Activated T-cell treated with anti-CD3 and anti-CD28 coated beads, Interleukin-2, amount 50 U/mL, for 24 hours (primary cell): ENCODE results near the gene MAST3.
A peak's percentile ranks its signal among the peaks of the same experiment; 100 is the strongest.
"Not testable (repeated sequence)": the region's sequence is repeated elsewhere in the genome, so short reads cannot be mapped to it uniquely, and the experiment has no call there.

Experiments used
- DNase-seq: peaks from one replicate; pipeline ENCODE4 v3.0.0-alpha.2; 2020
- H3K27ac Mint-ChIP-seq: 2 replicates; pipeline ENCODE4 v1.8.0; 2020; ENCODE audit warnings: mild to moderate bottlenecking, mixed read lengths
- H3K27me3 Mint-ChIP-seq: 2 replicates; pipeline ENCODE4 v1.8.0; 2020; ENCODE audit warnings: mixed read lengths
- H3K36me3 Mint-ChIP-seq: 2 replicates; pipeline ENCODE4 v1.8.0; 2020; ENCODE audit warnings: low read depth, mixed read lengths
- H3K4me1 Mint-ChIP-seq: 2 replicates; pipeline ENCODE4 v1.8.0; 2020; ENCODE audit warnings: low read depth, mixed read lengths
- H3K4me3 Mint-ChIP-seq: 2 replicates; pipeline ENCODE4 v1.8.0; 2020; ENCODE audit warnings: mild to moderate bottlenecking, moderate library complexity, mixed read lengths
- H3K9me3 Mint-ChIP-seq: 2 replicates; pipeline ENCODE4 v1.8.0; 2020; ENCODE audit warnings: mixed read lengths

Gene MAST3

DNA sequence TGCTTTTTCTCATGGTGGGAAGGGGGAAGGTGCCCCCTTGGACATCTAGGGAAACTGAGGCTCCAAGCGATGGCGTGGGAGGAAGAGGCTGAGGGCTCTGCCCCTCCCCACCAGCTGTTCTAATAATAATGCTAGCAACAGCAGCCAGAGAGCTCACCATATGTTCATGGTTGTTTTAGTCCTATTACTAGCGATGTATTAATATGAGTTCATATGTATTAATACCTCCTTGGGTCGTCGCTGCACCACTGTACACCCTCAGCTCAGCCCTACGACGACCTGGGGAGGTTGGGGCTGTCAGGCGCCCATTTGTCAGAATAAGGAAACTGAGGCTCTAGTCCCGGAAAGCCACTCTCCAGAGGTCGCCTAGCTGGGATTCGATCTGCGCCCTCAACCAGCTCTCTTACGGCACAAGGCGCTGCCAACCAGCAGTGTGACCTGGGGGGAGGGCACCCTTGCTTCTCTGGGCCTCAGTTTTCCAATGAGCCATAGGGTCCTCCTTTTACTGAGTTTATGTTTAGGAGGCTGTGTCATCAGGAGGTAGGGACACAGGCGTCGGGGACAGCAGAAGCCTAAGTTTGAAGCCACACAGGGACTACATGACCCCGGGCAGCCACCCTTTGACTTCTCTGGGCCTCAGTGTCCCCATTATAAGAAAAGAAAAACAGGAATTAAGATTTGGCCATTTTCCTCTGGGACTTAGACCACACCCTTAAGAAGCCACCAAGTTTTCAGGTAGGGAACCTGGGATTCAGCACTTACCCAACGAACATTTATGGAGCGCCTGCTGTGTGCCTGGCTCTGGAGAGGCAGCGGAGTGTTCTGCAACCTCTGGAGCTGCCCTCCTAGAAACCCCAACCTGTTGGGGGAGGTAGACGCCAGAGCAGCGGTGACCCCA, 664 bp downstream of the MAST3 start:
- Mint-ChIP-seq H3K27me3 (no peaks in the 10 kb centered on the region), H3K4me1 (peaks cover 26% of the 10 kb centered on the region), H3K4me3 (peak overlapping the region; percentile 81), H3K36me3 (no peaks in the 10 kb centered on the region), H3K27ac (peak overlapping the region; percentile 51), H3K9me3 (no peaks in the 10 kb centered on the region)
- DNase-seq = no peak

- Mint-ChIP-seq H3K4me1 (peaks cover 26% of the 10 kb centered on the region), H3K27me3 (no peaks in the 10 kb centered on the region), H3K36me3 (no peaks in the 10 kb centered on the region), H3K9me3 (no peaks in the 10 kb centered on the region), H3K4me3 (peak overlapping the region; percentile 81), H3K27ac (peak overlapping the region; percentile 51)
- DNase-seq = peak; percentile 53
These were observed 1.5 kb downstream of the MAST3 start for GRCh38 chr19:18098891-18099622.

DNA sequence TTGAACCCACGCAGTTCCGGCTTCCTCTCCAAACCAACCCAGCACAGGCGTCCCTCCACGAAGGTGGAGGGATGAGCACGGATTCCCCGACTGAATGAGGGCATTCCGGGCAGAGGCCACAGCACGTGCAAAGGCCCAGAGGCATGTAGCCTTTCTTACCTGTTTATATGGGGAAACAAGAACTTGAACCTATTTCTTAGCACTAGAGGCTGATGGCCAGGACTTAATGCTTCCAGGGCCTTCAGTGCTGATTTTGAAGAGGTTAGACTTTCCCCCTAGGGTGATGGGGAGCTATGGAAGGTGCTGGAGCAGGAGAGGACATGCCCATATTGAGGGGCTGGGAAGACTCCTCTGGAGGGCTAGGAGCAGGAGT, 2.0 kb downstream of the MAST3 start:
- no peaks in the 10 kb centered on the region for H3K36me3 Mint-ChIP-seq
- peak overlapping the region; percentile 51 for H3K27ac Mint-ChIP-seq
- peaks cover 30% of the 10 kb centered on the region for H3K4me1 Mint-ChIP-seq
- H3K9me3 Mint-ChIP-seq = no peaks in the 10 kb centered on the region
- no peaks in the 10 kb centered on the region for H3K27me3 Mint-ChIP-seq
- peak overlapping the region; percentile 81 for H3K4me3 Mint-ChIP-seq
- DNase-seq = no peak

- Mint-ChIP-seq H3K9me3 (no peaks in the 10 kb centered on the region), H3K4me1 (peaks cover 33% of the 10 kb centered on the region), H3K27ac (no peak overlapping the region), H3K36me3 (no peaks in the 10 kb centered on the region), H3K4me3 (no peak overlapping the region), H3K27me3 (no peaks in the 10 kb centered on the region)
- DNase-seq = no peak
These were observed 3.1 kb downstream of the MAST3 start for GRCh38 chr19:18100710-18101109.

DNA sequence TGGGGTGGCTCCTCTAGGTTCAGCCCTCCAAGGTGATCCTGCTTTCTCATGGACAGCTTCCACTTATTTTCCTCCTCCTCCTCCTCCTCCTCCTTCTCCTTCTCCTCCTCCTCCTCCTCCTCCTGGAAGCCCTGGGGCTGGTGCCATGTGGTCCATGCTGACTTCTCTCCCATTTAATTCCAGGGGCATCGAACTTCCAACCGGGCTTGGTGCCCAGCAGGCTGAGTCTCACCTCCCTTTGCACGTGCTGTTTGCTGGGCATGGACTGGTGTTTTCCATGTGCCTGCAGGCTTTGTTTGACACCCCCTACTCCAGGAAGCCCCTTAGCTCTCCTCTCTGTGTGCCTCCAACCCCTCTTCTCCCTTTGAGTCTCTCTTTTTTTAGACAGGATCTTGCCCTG, 3.7 kb downstream of the MAST3 start:
- H3K27ac Mint-ChIP-seq = no peak overlapping the region
- H3K36me3 Mint-ChIP-seq = no peaks in the 10 kb centered on the region
- H3K4me1 Mint-ChIP-seq = peaks cover 33% of the 10 kb centered on the region
- H3K9me3 Mint-ChIP-seq = no peaks in the 10 kb centered on the region
- no peaks in the 10 kb centered on the region for H3K27me3 Mint-ChIP-seq
- no peak for DNase-seq
- H3K4me3 Mint-ChIP-seq = no peak overlapping the region

DNA sequence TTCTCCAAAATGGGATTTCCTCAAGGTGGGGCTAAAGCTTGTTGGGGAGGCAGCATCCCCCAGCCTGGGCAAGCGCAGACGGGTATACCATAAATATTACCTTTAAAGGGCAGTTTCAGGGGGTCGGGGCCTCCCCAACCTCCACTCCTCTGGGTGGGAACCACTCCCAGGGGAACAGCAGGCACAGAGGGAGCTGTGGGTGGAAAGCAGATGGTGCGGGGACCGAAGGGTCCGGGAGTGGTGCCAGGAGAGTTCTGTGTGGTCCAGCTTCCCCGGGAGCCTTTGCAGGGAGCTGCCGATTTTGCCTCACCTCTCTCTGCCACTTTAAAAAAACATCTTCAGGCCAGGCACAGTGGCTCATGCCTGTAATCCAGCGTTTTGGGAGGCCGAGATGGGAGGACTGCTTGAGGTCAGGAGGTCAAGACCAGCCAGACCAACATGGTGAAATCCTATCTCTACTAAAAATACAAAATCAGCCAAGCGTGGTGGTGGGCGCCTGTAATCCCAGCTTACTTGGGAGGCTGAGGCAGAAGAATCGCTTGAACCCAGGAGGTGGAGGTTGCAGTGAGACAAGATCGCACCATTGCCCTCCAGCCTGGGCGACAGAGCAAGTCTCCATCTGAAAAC, 5.5 kb downstream of the MAST3 start:
- Mint-ChIP-seq H3K9me3 (no peaks in the 10 kb centered on the region), H3K27me3 (no peaks in the 10 kb centered on the region), H3K36me3 (no peaks in the 10 kb centered on the region), H3K27ac (no peak overlapping the region), H3K4me3 (no peak overlapping the region), H3K4me1 (peaks cover 29% of the 10 kb centered on the region)
- DNase-seq = no peak

- Mint-ChIP-seq H3K9me3 (no peaks in the 10 kb centered on the region), H3K4me3 (peak overlapping the region; percentile 74), H3K4me1 (peaks cover 22% of the 10 kb centered on the region), H3K27ac (peak overlapping the region; percentile 77), H3K36me3 (no peaks in the 10 kb centered on the region), H3K27me3 (no peaks in the 10 kb centered on the region)
- no peak for DNase-seq
These were observed 7.2 kb downstream of the MAST3 start for GRCh38 chr19:18104793-18105131.

- H3K4me3 Mint-ChIP-seq, H3K36me3 Mint-ChIP-seq, H3K27ac Mint-ChIP-seq, DNase-seq, H3K9me3 Mint-ChIP-seq, H3K27me3 Mint-ChIP-seq: not testable (repeated sequence)
- H3K4me1 Mint-ChIP-seq = peaks cover 20% of the 10 kb centered on the region
These were observed 7.7 kb downstream of the MAST3 start for GRCh38 chr19:18105259-18105658.

DNA sequence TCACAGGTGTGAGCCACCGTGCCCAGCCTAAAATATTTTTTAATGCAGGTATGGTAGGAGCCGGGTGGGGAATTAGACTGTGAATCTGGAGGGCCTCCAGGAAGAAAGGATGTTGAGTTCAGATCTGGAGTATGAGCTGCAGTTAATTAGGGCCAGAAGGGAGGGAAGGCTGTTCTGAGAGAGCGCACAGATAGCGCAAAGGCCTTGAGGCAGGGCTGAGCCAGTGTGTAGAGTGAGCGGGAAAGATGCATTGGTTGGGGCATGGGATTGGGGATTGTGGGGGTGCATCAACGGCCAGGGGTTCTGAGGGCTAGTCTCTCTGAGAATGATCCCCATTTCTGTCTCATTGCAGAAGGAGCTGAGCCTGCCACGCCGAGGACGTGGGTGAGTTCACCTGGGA, 9.7 kb downstream of the MAST3 start:
- Mint-ChIP-seq H3K9me3 (no peaks in the 10 kb centered on the region), H3K27ac (no peak overlapping the region), H3K27me3 (no peaks in the 10 kb centered on the region), H3K4me1 (peaks cover 25% of the 10 kb centered on the region), H3K36me3 (no peaks in the 10 kb centered on the region), H3K4me3 (no peak overlapping the region)
- no peak for DNase-seq

DNA sequence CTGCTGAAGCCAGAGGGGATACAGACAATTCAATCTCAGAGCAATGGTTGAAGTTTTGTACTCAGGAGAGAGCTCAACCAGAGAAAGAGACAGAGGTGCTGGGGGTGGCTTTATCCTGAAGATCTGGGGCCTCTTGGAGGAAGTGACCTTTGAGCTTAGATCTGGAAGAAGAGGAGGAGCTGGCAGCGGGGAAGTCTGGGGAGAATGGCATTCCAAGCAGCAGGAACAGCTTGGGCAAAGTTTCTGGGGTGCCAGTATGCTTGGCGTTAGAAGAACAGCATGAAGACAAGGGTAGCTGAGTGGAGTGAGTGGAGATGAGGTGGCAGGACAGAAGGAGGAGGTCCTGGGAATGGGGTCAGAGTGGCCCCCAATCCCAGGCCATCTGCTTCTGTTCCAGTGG, 11.3 kb downstream of the MAST3 start:
- no peaks in the 10 kb centered on the region for H3K27me3 Mint-ChIP-seq
- no peak for DNase-seq
- H3K4me3 Mint-ChIP-seq = peak overlapping the region; percentile 66
- H3K4me1 Mint-ChIP-seq = peaks cover 26% of the 10 kb centered on the region
- peak overlapping the region; percentile 15 for H3K27ac Mint-ChIP-seq
- H3K9me3 Mint-ChIP-seq = no peaks in the 10 kb centered on the region
- peaks cover 2% of the 10 kb centered on the region for H3K36me3 Mint-ChIP-seq

DNA sequence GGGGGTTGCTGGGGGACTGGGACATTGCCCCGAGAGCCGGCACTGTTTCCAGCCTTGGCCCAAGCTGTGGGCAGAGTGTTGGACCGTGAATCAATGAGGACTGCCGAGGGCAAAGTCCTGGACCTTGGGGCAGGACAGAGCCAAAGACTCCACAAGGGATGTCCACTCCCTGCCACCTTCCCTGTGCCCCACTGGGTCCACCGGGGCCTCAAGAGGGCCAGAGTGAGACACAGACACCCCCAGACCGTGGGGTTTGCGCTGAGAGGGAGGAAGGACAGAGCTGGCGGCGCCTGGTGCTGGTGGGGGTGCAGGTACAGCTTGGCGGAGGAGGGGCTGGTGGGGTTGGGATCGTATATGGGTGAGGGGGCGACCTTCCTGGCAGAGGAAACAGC, 11.8 kb downstream of the MAST3 start:
- Mint-ChIP-seq H3K27ac (peak overlapping the region; percentile 15), H3K9me3 (no peaks in the 10 kb centered on the region)

GRCh38 chr19:18109733-18110608, 12.4 kb downstream of the MAST3 start:
- H3K4me1 Mint-ChIP-seq = peaks cover 19% of the 10 kb centered on the region
- H3K36me3 Mint-ChIP-seq = peaks cover 3% of the 10 kb centered on the region
- peak; percentile 82 for DNase-seq
- peak overlapping the region; percentile 15 for H3K27ac Mint-ChIP-seq
- no peaks in the 10 kb centered on the region for H3K9me3 Mint-ChIP-seq
- no peaks in the 10 kb centered on the region for H3K27me3 Mint-ChIP-seq
- H3K4me3 Mint-ChIP-seq = peak overlapping the region; percentile 75

More for the DNA sequence above, 11.8 kb downstream of the MAST3 start:
- H3K36me3 Mint-ChIP-seq = peaks cover 2% of the 10 kb centered on the region
- peaks cover 24% of the 10 kb centered on the region for H3K4me1 Mint-ChIP-seq
- H3K27me3 Mint-ChIP-seq = no peaks in the 10 kb centered on the region
- DNase-seq = no peak
- H3K4me3 Mint-ChIP-seq = peak overlapping the region; percentile 66

DNA sequence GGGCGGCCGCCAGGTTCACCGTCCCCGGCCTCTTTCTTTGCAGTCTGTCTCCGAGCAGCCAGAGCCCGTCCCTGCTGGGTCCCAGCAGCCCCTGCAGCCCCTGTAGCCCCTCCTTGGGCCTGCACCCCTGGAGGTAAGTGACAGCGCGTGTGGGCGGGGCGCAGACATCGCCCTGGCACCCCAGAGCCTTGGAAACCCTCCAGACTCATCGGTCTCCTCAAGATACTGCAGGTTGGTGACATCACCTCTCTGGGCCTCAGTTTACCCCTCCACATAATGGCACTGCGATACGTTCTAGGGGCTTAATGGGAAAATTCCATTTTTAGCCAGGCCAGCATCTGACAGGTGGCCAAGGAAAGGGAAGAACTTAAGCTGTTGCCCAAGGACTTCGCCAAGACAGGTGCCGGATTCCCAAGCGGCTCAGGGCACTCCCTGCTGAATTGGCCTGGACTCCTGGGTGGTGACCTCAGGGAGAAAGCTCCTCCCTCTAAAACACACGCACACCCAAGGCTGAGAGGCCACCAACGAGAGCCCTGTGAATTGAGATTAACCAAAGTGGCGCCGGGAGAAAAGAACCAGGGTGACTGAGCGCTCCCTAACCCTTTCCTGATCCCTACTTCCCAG, 13.1 kb downstream of the MAST3 start:
- Mint-ChIP-seq H3K27me3 (no peaks in the 10 kb centered on the region), H3K9me3 (no peaks in the 10 kb centered on the region), H3K36me3 (peaks cover 3% of the 10 kb centered on the region), H3K4me3 (peak overlapping the region; percentile 75), H3K4me1 (peaks cover 19% of the 10 kb centered on the region), H3K27ac (no peak overlapping the region)
- DNase-seq = no peak
